RPMI7951 (cell line): ENCODE data around the gene PDK1. TPM values are rescaled to one million over a fixed set of nuclear protein-coding genes. Genes with fewer than 3 reads are reported as not detected.

Source experiments
- DNase-seq: peaks from one replicate; pipeline ENCODE4 v3.0.0-alpha.2; 2012; ENCODE audit warnings: low read depth
- total RNA-seq: library from RNA; depleted of rRNA; stranded (reverse); fragments of >200 nt; shearing (Covaris generic); gene quantifications from 2 replicates; pipeline ENCODE4 v1.2.3, GENCODE V29; 2014

Gene PDK1
- total RNA-seq, 1 experiment from 2014 or later, result 66.9 TPM

- DNase-seq, result no peak
These were observed 41.4 kb downstream of the PDK1 start for GRCh38 chr2:172597176-172597842.

GRCh38 chr2:172599947-172600346 is 44.1 kb downstream of the PDK1 start:
- DNase-seq, result no peak

GRCh38 chr2:172600557-172601008 is 44.7 kb downstream of the PDK1 start:
- no peak for DNase-seq

GRCh38 chr2:172606285-172606684 is 50.4 kb downstream of the PDK1 start:
- peak; percentile 33 for DNase-seq

GRCh38 chr2:172607379-172607928 is 51.6 kb downstream of the PDK1 start:
- DNase-seq, result no peak

- no peak for DNase-seq
These were observed 53.6 kb downstream of the PDK1 start for GRCh38 chr2:172609488-172609887.

- DNase-seq, result no peak
These were observed 56.2 kb downstream of the PDK1 start for GRCh38 chr2:172612051-172612450.

GRCh38 chr2:172613040-172613439 is 57.1 kb downstream of the PDK1 start:
- DNase-seq, result no peak

GRCh38 chr2:172613615-172614231 is 57.8 kb downstream of the PDK1 start:
- DNase-seq, result no peak

- no peak for DNase-seq
These were observed 59.0 kb downstream of the PDK1 start for GRCh38 chr2:172614932-172615331.

- DNase-seq, result no peak
These were observed 59.9 kb downstream of the PDK1 start for GRCh38 chr2:172615727-172616261.

- DNase-seq, result no peak
These were observed 61.2 kb downstream of the PDK1 start for GRCh38 chr2:172617115-172617514.

GRCh38 chr2:172623249-172623965 is 67.5 kb downstream of the PDK1 start:
- DNase-seq, result no peak

GRCh38 chr2:172624996-172625395 is 69.1 kb downstream of the PDK1 start:
- DNase-seq, result no peak

GRCh38 chr2:172627181-172627580 is 71.3 kb downstream of the PDK1 start:
- DNase-seq, result no peak

GRCh38 chr2:172628085-172628484 is 72.2 kb downstream of the PDK1 start:
- DNase-seq, result no peak

GRCh38 chr2:172629586-172629985 is 73.7 kb downstream of the PDK1 start:
- no peak for DNase-seq

GRCh38 chr2:172630181-172630580 is 74.3 kb downstream of the PDK1 start:
- DNase-seq, result no peak

- no peak for DNase-seq
These were observed 78.6 kb downstream of the PDK1 start for GRCh38 chr2:172634477-172634876.

- DNase-seq, result no peak
These were observed 79.7 kb downstream of the PDK1 start for GRCh38 chr2:172635548-172635947.

- no peak for DNase-seq
These were observed 83.4 kb downstream of the PDK1 start for GRCh38 chr2:172639256-172639655.

- DNase-seq, result peak; percentile 85
These were observed 83.9 kb downstream of the PDK1 start for GRCh38 chr2:172639823-172640222.
